Hematopoietic multipotent progenitor cell (in vitro differentiated cells): ENCODE data around the gene EML1. TPM values are rescaled to one million over a fixed set of nuclear protein-coding genes. Genes with fewer than 3 reads are reported as not detected.

Experiments
- DNase-seq, 3 donors: peaks; one replicate each; pipeline ENCODE4 v3.0.0-alpha.2; 2011 to 2015; ENCODE audit warnings: low read depth in 2 of 3, low spot score in 2 of 3
- total RNA-seq: library from RNA; depleted of rRNA; stranded (reverse); fragments of >200 nt; gene quantifications from one replicate; pipeline ENCODE4 v1.2.3, GENCODE V29; 2012

Gene EML1
- total RNA-seq, result under 0.01 TPM

- DNase-seq, result peak; percentile 50 to 81 (median 78)
Observed at GRCh38 chr14:99793213-99794150, at the start of gene EML1. EML1 (plus strand) TSS chr14:99793413; CDS start chr14:99793477, 64 bp downstream.

- no peak for DNase-seq
Observed at GRCh38 chr14:99744199-99744872, 48.9 kb upstream of the EML1 start.

- DNase-seq, result no peak
Observed at GRCh38 chr14:99744873-99745224, 48.4 kb upstream of the EML1 start.

- no peak for DNase-seq
Observed at GRCh38 chr14:99745307-99745951, 47.8 kb upstream of the EML1 start.

GRCh38 chr14:99747167-99747566 lies 46.0 kb upstream of the EML1 start:
- DNase-seq, result no peak

GRCh38 chr14:99747582-99748330 lies 45.5 kb upstream of the EML1 start:
- DNase-seq, result no peak

- no peak for DNase-seq
Observed at GRCh38 chr14:99748529-99748928, 44.7 kb upstream of the EML1 start.

GRCh38 chr14:99749142-99749541 lies 44.1 kb upstream of the EML1 start:
- DNase-seq, result no peak

GRCh38 chr14:99749763-99750715 lies 43.2 kb upstream of the EML1 start:
- DNase-seq, result no peak

- DNase-seq, result no peak
Observed at GRCh38 chr14:99750746-99751450, 42.3 kb upstream of the EML1 start.

- DNase-seq, result peak in 1 of 3 donors; percentile 33
Observed at GRCh38 chr14:99751539-99752485, 41.4 kb upstream of the EML1 start.

- DNase-seq, result peak in 2 of 3 donors; percentile 44 to 76
Observed at GRCh38 chr14:99752486-99753121, 40.6 kb upstream of the EML1 start.

GRCh38 chr14:99753225-99754140 lies 39.7 kb upstream of the EML1 start:
- peak in 1 of 3 donors; percentile 36 for DNase-seq

- DNase-seq, result no peak
Observed at GRCh38 chr14:99754141-99755067, 38.8 kb upstream of the EML1 start.

GRCh38 chr14:99755068-99755405 lies 38.2 kb upstream of the EML1 start:
- no peak for DNase-seq
